HG02981 (cell line): Measurements from ENCODE around the gene GALNTL6.

Experiments
- ATAC-seq: cut with Tn5 transposase; IDR thresholded peaks from one replicate; pipeline ENCODE4 v1.9.1; 2021; ENCODE audit warnings: mild to moderate bottlenecking, moderate library complexity; ENCODE audit not compliant: unreplicated experiment

Gene GALNTL6

DNA sequence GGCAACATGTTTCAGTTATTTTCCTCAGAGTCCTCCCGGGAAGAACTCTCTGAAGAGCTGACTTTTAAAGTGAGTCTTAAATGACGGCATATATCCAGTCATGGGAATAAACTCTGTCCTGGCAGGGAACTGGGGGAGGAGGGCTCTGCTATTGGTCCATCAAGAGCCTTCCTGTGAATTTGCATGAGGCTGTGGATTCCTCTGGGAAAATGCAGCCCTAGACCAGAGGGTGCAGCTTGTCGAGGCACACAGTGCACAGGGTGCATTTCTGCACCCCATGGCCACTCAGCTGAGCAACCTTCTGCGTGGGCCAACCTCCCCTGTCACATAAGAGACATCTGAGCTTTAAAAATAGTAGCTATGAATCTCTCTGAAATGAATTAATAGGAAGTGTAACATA, 360.0 kb downstream of the GALNTL6 start:
- no peak for ATAC-seq

DNA sequence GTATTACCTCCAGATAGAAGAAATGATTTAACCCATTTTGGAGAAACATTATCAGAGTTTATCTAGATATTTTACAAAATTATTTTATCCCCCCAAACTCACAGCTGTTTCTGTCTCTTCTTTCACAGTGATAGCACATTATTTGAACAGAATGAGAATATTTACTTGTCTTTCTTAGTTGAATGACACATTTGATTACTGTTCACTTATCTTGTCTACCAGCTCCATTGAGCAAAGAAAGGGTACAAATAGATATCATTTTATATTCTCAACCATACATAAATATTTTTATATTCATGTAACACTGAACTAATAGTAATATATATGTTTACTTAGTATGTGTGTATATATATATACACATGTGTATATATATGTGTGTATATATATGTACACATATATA, 364.2 kb downstream of the GALNTL6 start:
- no peak for ATAC-seq

- no peak for ATAC-seq
Observed at GRCh38 chr4:172188248-172188988, 375.2 kb downstream of the GALNTL6 start.

DNA sequence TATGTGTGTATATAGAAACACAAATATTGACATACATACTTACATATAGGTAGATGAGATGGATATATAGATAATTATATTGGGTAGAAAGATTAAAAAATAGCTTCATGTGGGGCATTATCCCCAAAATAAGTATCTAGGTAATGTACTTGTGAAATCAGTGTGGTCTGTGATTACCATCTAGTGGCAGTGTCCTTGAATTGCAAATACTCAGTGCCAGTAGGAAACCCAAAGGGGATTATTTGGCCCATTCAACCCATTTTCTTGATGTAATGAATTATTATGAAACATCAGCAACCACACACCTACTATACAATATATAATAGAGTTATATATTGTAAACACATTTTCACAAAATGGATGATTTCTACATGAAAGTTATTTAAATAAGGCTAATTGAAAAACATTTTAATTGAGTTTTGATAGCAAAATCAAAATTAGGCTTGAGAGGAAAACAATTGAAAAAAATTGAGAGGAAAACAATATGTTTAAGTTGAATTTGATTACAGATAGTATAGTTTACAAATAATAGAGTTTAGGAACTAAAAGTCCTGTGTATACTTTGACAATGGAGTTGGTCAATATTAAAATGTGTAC, 389.4 kb downstream of the GALNTL6 start:
- ATAC-seq: no peak

GRCh38 chr4:172207258-172207657, 394.1 kb downstream of the GALNTL6 start:
- ATAC-seq: no peak

DNA sequence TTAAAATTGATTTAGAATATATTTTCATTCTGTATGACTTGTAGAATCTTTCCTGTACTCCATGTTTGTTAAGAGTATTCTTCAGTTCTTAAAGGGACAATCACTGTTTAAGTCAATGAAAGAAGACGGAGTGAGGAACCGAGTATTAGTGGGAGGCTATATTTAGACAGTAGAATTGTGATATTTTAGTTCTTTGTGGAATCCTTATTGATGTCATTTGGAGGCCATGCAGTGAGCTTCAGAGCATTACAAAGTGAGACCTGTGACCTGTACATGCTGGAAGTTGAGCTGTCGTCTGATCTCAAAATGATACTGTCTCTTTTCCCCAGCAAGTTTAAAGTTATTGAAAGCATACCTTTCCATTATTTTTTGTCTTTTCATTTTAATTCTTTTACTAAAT, 394.7 kb downstream of the GALNTL6 start:
- no peak for ATAC-seq

- no peak for ATAC-seq
Observed at GRCh38 chr4:172220679-172221078, 407.5 kb downstream of the GALNTL6 start.

DNA sequence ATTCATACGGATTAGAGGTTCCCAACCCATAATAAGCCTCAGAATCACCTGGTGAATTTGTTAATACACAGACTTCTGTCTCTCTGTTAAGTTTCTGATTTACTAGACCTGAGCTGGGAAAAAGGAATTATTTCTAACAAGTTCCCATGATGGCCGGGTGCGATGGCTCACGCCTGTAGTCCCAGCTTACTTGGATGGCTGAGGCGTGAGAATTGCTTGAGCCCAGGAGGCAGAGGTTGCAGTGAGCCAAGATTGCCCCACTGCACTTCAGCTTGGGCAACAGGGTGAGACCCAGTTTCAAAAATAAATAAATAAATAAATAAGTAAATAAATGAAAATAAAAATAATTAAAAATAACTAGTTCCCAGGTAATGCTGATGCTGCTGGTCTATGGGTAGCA, 412.3 kb downstream of the GALNTL6 start:
- ATAC-seq: no peak

DNA sequence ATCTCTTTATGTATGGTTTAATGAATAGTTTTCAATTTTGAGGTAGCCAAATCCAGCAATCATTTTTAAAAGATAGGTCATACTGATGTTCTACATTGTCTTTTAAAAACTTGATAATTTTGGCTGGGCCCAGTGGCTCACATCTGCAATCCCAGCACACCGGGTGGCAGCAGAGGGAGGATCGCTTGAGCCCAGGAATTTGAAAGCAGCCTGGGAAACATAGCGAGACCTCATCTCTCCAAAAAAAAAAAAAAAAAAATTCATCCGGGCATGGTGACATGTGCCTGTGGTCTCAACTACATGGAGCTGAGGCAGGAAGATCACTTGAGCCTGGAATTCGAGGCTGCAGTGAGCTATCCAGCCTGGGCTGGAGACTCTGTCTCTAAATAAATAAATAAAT, 419.8 kb downstream of the GALNTL6 start:
- no peak for ATAC-seq

DNA sequence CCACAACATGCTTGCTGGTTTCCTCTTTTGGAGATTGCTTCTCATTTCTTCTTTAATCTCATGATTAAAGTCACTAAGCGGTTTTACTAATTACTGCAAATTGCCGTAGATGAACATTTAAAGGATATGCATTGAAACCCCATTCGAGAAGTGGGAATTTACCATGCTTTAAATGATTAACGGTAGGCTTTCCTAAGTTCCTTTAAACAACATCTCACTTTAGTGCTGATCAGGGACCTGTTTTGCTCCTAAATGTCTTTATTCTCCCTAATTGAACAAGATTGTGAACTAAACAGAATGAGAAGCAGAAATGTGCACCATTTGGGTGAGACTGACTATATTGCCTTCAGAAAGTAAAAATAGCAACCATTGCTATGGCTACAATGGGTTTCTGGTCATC, 430.3 kb downstream of the GALNTL6 start:
- ATAC-seq: no peak

GRCh38 chr4:172245516-172245915, 432.3 kb downstream of the GALNTL6 start:
- ATAC-seq: no peak

DNA sequence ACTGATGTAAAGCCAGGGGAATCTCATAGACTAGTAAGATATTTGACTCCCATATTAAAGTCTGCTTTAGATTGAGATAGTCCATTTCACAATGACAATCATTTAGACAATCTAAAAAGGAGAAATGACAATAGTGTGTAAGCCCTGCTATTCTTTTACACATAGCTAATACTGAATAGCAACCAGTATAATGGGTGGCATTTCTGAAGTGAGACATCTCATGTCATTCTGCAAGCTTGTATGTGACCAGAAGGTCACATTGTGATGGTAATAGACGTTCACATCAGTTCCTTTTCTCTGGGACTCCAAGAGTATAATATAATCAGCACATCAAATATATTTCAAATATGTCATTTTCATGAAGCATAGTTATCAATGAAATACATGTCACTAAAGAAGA, 440.2 kb downstream of the GALNTL6 start:
- no peak for ATAC-seq

- ATAC-seq: no peak
Observed at GRCh38 chr4:172256820-172257219, 443.6 kb downstream of the GALNTL6 start.

- ATAC-seq: no peak
Observed at GRCh38 chr4:172270397-172270796, 457.2 kb downstream of the GALNTL6 start.

DNA sequence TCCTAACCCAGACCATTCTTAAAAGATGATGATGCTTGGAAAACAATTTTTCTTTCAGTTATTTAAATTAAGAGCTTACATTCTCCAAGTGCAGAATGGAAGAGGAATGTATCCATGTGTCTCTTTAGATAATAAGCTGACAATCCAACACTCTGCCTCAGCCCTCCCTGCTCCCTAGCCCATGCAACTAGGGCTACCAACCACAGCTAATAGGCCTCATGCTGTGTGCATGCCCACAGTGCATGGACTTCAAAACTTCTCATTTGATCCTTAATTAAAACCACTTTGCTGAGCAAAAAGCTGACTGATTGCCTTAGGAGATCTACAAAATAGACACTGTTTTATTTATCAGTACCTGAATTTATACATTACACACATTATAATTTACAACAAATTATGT, 473.9 kb downstream of the GALNTL6 start:
- ATAC-seq: no peak

DNA sequence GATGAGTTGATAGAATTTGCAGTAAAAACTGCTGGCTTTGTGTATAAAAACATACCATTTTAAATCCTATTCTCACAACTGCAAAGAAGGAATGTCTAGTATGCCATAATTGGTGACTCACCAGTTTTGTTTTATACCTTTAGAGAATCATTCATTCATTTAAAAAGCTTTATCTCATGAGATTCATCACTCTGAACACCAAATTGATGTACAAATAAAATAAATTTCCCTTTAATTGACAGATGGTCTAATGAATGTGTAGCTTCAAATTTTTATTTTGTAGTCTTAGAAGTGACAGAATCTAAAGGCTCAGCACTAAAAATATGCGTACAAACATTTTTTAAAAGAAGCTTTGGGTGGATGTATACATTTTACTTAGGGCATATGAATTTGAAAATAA, 492.5 kb downstream of the GALNTL6 start:
- ATAC-seq: no peak

GRCh38 chr4:172308078-172308477, 494.9 kb downstream of the GALNTL6 start:
- no peak for ATAC-seq

- no peak for ATAC-seq
Observed at GRCh38 chr4:172311682-172312081, 498.5 kb downstream of the GALNTL6 start.

GRCh38 chr4:172323288-172323687, 510.1 kb downstream of the GALNTL6 start:
- ATAC-seq: no peak

DNA sequence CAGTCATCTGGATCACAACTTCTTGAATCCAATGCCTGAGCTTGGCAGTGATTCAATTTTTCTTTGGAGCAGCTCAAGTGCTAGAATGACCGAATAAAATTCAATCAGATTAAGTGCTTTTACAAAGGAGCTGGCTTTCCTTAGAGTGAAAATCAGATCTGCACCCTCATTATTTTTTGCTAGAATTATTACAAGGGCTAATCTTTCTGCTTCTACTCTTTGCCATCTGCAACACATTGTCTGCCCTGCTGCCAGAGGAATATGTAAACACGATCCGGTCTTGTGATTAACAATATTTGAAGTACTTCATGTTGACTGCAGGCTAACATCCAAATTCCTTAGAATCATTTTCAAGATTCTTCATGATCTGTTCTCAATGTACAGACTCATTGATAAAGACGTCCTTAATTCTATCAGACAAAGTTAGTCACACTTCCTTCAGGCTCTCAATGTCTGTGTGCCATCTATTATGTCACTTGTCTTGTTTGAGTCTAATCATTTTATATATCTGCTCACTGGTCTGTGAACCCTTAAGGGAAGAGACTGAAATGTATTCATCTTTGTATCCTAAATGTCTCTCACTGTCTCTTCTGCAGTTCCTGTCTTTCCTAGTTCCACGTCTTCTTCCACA, 531.2 kb downstream of the GALNTL6 start:
- ATAC-seq: no peak

DNA sequence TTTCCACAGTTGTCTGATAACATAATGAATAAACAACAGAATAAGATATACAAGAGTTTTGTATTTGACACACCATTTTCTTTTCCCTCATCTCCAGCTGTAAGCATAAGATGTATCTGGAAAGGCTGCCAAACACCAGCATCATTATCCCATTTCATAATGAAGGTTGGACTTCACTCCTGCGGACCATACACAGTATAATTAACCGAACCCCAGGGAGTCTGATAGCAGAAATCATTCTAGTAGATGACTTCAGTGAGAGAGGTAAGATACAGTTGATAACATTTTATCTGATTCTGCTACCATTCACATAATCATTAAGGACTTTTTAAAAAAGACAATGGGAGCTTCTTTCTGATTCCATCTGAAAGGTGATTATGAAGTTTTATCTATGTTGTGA, 535.2 kb downstream of the GALNTL6 start:
- ATAC-seq: no peak

- no peak for ATAC-seq
Observed at GRCh38 chr4:172352356-172352755, 539.2 kb downstream of the GALNTL6 start.
